AG04449 (cell line): ENCODE data around the gene RCL1.

Experiments
- CTCF ChIA-PET: fragments of 350-600 bp; formaldehyde crosslinking; extraction: SDS; loops from one replicate; lab custom pipeline; 2021; ENCODE audit warnings: antibody characterized with exemption; lab: Yijun Ruan, JAX
- POLR2A ChIA-PET: fragments of 400-600, 350-600 bp; formaldehyde crosslinking; extraction: SDS; loops from one replicate; lab custom pipeline; 2020; ENCODE audit warnings: antibody characterized with exemption, inconsistent platforms; lab: Yijun Ruan, JAX
- DNase-seq: peaks from one replicate; pipeline ENCODE4 v3.0.0-alpha.2; 2010; ENCODE audit warnings: low read depth, low spot score
- H3K4me3 ChIP-seq: 2 replicates; pipeline ENCODE4 v1.5.1; 2011; ENCODE audit warnings: low read depth, mild to moderate bottlenecking, control low read depth, low read length
- CTCF ChIP-seq: IDR thresholded peaks from one replicate; pipeline ENCODE4 v1.5.1; 2011; ENCODE audit warnings: mild to moderate bottlenecking, moderate library complexity, low read length, control low read depth, inconsistent platforms; ENCODE audit not compliant: insufficient read depth; ENCODE audit errors: missing control alignments

Gene RCL1

DNA sequence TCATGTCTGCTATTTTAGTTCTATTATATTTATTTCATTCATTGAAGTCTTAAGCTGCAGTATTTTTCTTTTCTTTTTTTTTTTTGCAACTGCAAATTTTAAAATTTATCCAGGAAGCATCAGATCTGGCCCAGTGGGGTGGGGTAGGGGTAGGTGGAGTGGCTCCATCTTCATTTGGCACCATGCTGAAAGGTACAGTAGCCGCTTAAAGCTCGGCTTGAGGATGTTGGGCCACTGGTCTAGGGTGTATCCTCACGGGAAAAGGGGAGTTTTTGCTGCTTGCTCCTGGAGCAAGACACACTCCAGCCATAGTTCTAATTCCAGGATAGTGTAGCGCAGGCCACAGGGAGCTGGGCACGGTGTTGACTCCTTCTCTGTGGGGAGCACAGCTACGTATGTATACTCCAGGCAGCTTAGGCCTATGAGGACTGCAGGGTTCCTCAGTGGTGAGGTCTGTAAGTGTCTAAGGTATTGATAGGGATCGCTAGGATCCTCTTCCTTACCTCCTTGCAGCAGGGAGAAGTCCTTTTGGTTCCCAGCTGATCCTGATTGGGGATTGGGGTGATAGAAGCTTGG is 22.7 kb downstream of the RCL1 start:
- H3K4me3 ChIP-seq: no peak overlapping the region
- no peak for TF ChIP-seq CTCF
- CTCF ChIA-PET: interaction anchor here (0.8 to 1.7 kb wide), 3 partner anchors 13 to 22 kb away, joined by 3 to 15 read pairs (median 6); no protein-coding TSS in a partner anchor
- POLR2A ChIA-PET: interaction anchor here (0.8 kb wide), 1 partner anchor 12 kb away, joined by 4 read pairs; no protein-coding TSS in a partner anchor
- DNase-seq: no peak

DNA sequence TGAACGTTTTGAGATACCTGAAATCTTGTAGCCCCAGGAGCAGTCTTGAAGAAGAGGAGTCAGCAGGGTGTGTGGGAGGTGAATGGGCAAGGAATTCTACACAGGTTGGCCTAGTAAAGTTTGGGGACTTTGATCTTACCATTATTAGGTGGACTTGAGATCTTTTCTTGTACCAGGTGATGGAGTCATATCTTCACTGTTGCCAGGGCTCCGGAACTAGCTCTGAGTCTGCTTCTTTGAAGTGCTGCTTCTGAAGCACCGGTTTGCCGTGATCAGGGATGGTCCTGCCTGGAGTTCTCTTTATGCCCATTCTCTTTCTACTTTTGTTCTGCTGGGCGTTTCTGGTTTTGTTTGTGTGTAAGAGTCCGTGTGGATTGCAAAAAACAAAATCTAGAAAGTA is 27.4 kb downstream of the RCL1 start:
- no peak for TF ChIP-seq CTCF
- CTCF ChIA-PET: interaction anchor here (1.0 to 1.1 kb wide), 2 partner anchors 12 to 23 kb away, joined by 3 to 5 read pairs; no protein-coding TSS in a partner anchor
- no peak overlapping the region for H3K4me3 ChIP-seq
- POLR2A ChIA-PET: no interaction called here
- DNase-seq: no peak

DNA sequence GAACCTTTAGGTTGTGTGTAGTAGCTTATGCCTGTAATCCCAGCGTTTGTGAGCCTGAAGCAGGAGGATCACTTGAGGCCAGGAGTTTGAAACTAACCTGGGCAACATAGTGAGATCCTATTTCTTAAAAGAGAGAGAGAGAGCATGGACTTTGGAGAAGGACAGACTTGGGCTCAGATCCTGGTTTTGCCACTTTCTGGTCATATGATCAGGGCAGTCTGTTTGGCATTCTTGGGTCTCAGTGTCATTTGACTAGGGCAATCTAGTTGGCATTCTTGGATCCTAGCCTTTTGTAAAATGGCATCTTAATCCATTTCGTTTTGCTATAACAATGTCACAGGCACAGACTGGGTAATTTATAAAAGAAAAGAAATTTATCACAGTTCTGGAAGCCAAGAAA is 28.4 kb downstream of the RCL1 start:
- TF ChIP-seq CTCF: no peak
- no peak overlapping the region for H3K4me3 ChIP-seq
- ChIA-PET POLR2A (no interaction called here), CTCF (interaction anchor here (1.6 kb wide), 1 partner anchor 10 kb away, joined by 3 read pairs; no protein-coding TSS in a partner anchor)
- no peak for DNase-seq

GRCh38 chr9:4822057-4822456 is 29.3 kb downstream of the RCL1 start:
- no peak for TF ChIP-seq CTCF
- ChIA-PET CTCF (interaction anchor here (0.6 to 2.2 kb wide), 3 partner anchors 11 to 787 kb away, joined by 3 to 6 read pairs (median 3); no protein-coding TSS in a partner anchor), POLR2A (no interaction called here)
- H3K4me3 ChIP-seq: no peak overlapping the region
- no peak for DNase-seq

DNA sequence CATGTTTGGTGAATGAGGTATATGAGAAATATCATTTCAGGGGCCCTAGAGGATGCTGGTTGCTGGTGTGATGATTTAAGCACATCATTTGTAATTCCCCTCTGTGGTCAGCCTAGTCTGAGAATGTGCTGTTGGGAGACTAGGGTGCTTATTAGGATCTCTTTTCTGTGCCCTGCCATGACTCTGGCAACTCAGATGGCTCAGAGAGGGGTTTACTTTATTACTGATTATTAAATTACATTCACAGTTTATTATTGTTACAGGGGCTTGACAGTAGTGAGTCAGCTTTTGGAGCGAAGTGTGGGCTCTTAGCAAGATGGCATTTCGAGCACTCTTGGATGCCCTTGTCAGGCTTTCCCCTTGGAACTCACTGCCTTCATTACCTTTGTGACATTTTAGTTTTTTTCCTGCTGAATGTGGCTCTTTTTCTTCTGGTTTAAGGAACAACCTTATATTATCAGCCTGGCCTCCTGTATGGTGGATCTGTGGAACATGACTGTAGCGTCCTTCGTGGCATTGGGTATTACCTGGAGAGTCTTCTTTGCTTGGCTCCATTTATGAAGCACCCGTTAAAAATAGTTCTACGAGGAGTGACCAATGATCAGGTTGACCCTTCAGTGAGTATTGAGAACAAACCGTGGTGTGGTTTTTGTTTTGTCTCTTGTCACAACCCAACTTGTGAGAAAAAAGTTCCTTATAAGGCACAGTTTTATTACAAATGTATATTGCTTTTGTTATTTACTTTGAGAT is 33.8 kb downstream of the RCL1 start:
- POLR2A ChIA-PET: interaction anchor here (0.9 kb wide), 1 partner anchor 11 kb away, joined by 4 read pairs; no protein-coding TSS in a partner anchor
- DNase-seq: no peak
- H3K4me3 ChIP-seq: no peak overlapping the region
- CTCF ChIA-PET: no interaction called here
- TF ChIP-seq CTCF: no peak

- no peak for DNase-seq
- TF ChIP-seq CTCF: no peak
- H3K4me3 ChIP-seq: no peak overlapping the region
- CTCF ChIA-PET: no interaction called here
- POLR2A ChIA-PET: interaction anchor here (0.9 kb wide), 1 partner anchor 11 kb away, joined by 4 read pairs; no protein-coding TSS in a partner anchor
These were observed 34.5 kb downstream of the RCL1 start for GRCh38 chr9:4827224-4827623.
